DOHH2 (cell line): Measurements from ENCODE around the gene PPP6R3.

Experiments used
- H3F3A ChIP-seq: fragments of 200-600 bp; sonication (generic), shearing (Covaris generic); 2 replicates; pipeline ENCODE4 v1.6.0; 2016; ENCODE audit warnings: antibody characterized with exemption, mild to moderate bottlenecking; ENCODE audit not compliant: control insufficient read depth, insufficient read depth
- H3K27ac ChIP-seq: fragments of 200-600 bp; sonication (generic); 2 replicates; pipeline ENCODE4 v1.5.1; 2014; ENCODE audit warnings: low read depth, mild to moderate bottlenecking, low read length, moderate library complexity
- H3K27me3 ChIP-seq: fragments of 200-600 bp; sonication (generic); 2 replicates; pipeline ENCODE4 v1.6.1; 2014; ENCODE audit warnings: mild to moderate bottlenecking, low read length, mixed read lengths; ENCODE audit not compliant: control insufficient read depth
- H3K36me3 ChIP-seq: fragments of 200-600 bp; sonication (generic); 2 replicates; pipeline ENCODE4 v1.6.1; 2014; ENCODE audit warnings: mild to moderate bottlenecking, low read length, moderate library complexity, mixed read lengths; ENCODE audit not compliant: control insufficient read depth
- H3K4me1 ChIP-seq: fragments of 200-600 bp; sonication (generic); 2 replicates; pipeline ENCODE4 v1.6.1; 2014; ENCODE audit warnings: mild to moderate bottlenecking, low read length, mixed read lengths; ENCODE audit not compliant: control insufficient read depth
- H3K4me2 ChIP-seq: fragments of 200-600 bp; sonication (generic); 2 replicates; pipeline ENCODE4 v1.6.0; 2014; ENCODE audit warnings: mild to moderate bottlenecking, low read length, moderate library complexity
- H3K4me3 ChIP-seq: fragments of 200-600 bp; sonication (generic); 2 replicates; pipeline ENCODE4 v1.5.1; 2014; ENCODE audit warnings: mild to moderate bottlenecking, low read length, mixed read lengths
- H3K79me2 ChIP-seq: fragments of 200-600 bp; sonication (generic); 2 replicates; pipeline ENCODE4 v1.6.1; 2014; ENCODE audit warnings: mild to moderate bottlenecking, low read length, mixed read lengths; ENCODE audit not compliant: control insufficient read depth
- H3K9me2 ChIP-seq: fragments of 200-600 bp; sonication (generic); replicated peaks from 2 replicates; pipeline ENCODE4 v1.6.1; 2014; ENCODE audit warnings: mild to moderate bottlenecking, low read length, mixed read lengths; ENCODE audit not compliant: control insufficient read depth
- H3K9me3 ChIP-seq: fragments of 200-600 bp; sonication (generic); 2 replicates; pipeline ENCODE4 v1.6.1; 2014; ENCODE audit warnings: antibody characterized with exemption, low read length, mixed read lengths; ENCODE audit not compliant: control insufficient read depth, insufficient read depth
- H4K20me1 ChIP-seq: fragments of 200-600 bp; sonication (generic); 2 replicates; pipeline ENCODE4 v1.6.0; 2014; ENCODE audit warnings: low read depth, mild to moderate bottlenecking, antibody characterized with exemption, low read length, moderate library complexity; ENCODE audit not compliant: control insufficient read depth, insufficient read depth
- CTCF ChIP-seq: fragments of 200-600 bp; sonication (generic); IDR thresholded peaks from one replicate; pipeline ENCODE4 v1.5.1; 2014; ENCODE audit warnings: antibody characterized with exemption, mild to moderate bottlenecking, low read depth, low read length; ENCODE audit not compliant: poor library complexity, severe bottlenecking
- EZH2phosphoT487 ChIP-seq: fragments of 200-600 bp; sonication (generic); IDR thresholded peaks from 2 replicates; pipeline ENCODE4 v1.6.1; 2017; ENCODE audit warnings: borderline replicate concordance, mild to moderate bottlenecking, antibody characterized with exemption, low read length, moderate library complexity, mixed read lengths

PPP6R3 gene

GRCh38 chr11:68429661-68430060 is 30.9 kb upstream of the PPP6R3 start:
- Histone ChIP-seq H3K4me2 (no peak overlapping the region), H3K4me1 (no peaks in the 10 kb centered on the region), H3K36me3 (peaks cover 7% of the 10 kb centered on the region; the same call in 1 of the 2 replicates), H3K79me2 (no peaks in the 10 kb centered on the region), H3K27ac (no peak overlapping the region), H3F3A (no peaks in the 10 kb centered on the region), H3K4me3 (no peak overlapping the region), H4K20me1 (no peaks in the 10 kb centered on the region), H3K9me3 (peaks cover 6% of the 10 kb centered on the region), H3K27me3 (no peaks in the 10 kb centered on the region), H3K9me2 (no peaks in the 10 kb centered on the region)
- TF ChIP-seq EZH2phosphoT487 (no peak), CTCF (no peak)

- Histone ChIP-seq H3K27ac (no peak overlapping the region), H3K4me2 (no peak overlapping the region), H4K20me1 (no peaks in the 10 kb centered on the region), H3K36me3 (peaks cover 7% of the 10 kb centered on the region; the same call in 1 of the 2 replicates), H3K4me1 (no peaks in the 10 kb centered on the region), H3K9me3 (peaks cover 6% of the 10 kb centered on the region), H3K79me2 (no peaks in the 10 kb centered on the region), H3K9me2 (no peaks in the 10 kb centered on the region), H3F3A (no peaks in the 10 kb centered on the region), H3K4me3 (no peak overlapping the region), H3K27me3 (no peaks in the 10 kb centered on the region)
- TF ChIP-seq CTCF (no peak), EZH2phosphoT487 (no peak)
These were observed 30.2 kb upstream of the PPP6R3 start for GRCh38 chr11:68430384-68430783.

- Histone ChIP-seq H3K4me3 (no peak overlapping the region), H3K4me1 (no peaks in the 10 kb centered on the region), H3K36me3 (peaks cover 7% of the 10 kb centered on the region; the same call in 1 of the 2 replicates), H3K27ac (no peak overlapping the region), H3K9me2 (no peaks in the 10 kb centered on the region), H3K9me3 (peaks cover 6% of the 10 kb centered on the region), H4K20me1 (no peaks in the 10 kb centered on the region), H3K4me2 (no peak overlapping the region), H3K27me3 (no peaks in the 10 kb centered on the region), H3F3A (no peaks in the 10 kb centered on the region), H3K79me2 (no peaks in the 10 kb centered on the region)
- TF ChIP-seq CTCF (no peak), EZH2phosphoT487 (no peak)
These were observed 29.8 kb upstream of the PPP6R3 start for GRCh38 chr11:68430801-68431200.
